Memory B cell (primary cell): ENCODE results near the gene TIPIN.
"Not testable (repeated sequence)": the region's sequence is repeated elsewhere in the genome, so short reads cannot be mapped to it uniquely, and the experiment has no call there.

ENCODE experiments used
- ATAC-seq: fragments of 150-1000 bp; cut with Tn5 transposase; 2 replicates; pipeline ENCODE4 v1.10.0; 2021; ENCODE audit warnings: low read depth, mild to moderate bottlenecking, moderate library complexity
- DNase-seq, 2 donors: peaks; one replicate each; pipeline ENCODE4 v3.0.0; 2022; ENCODE audit warnings: low spot score in 2 of 2
- H3K27ac Mint-ChIP-seq: one replicate; pipeline ENCODE4 v1.8.0; 2022; ENCODE audit warnings: mild to moderate bottlenecking, moderate library complexity, mixed read lengths
- H3K27me3 Mint-ChIP-seq: one replicate; pipeline ENCODE4 v1.8.0; 2022; ENCODE audit warnings: mixed read lengths
- H3K36me3 Mint-ChIP-seq: one replicate; pipeline ENCODE4 v1.8.0; 2022; ENCODE audit warnings: mild to moderate bottlenecking, mixed read lengths
- H3K4me1 Mint-ChIP-seq: one replicate; pipeline ENCODE4 v1.8.0; 2022; ENCODE audit warnings: mixed read lengths
- H3K4me3 Mint-ChIP-seq: one replicate; pipeline ENCODE4 v1.8.0; 2022; ENCODE audit warnings: mild to moderate bottlenecking, moderate library complexity, mixed read lengths
- H3K9me3 Mint-ChIP-seq: one replicate; pipeline ENCODE4 v1.8.0; 2022; ENCODE audit warnings: mixed read lengths

TIPIN gene

DNA sequence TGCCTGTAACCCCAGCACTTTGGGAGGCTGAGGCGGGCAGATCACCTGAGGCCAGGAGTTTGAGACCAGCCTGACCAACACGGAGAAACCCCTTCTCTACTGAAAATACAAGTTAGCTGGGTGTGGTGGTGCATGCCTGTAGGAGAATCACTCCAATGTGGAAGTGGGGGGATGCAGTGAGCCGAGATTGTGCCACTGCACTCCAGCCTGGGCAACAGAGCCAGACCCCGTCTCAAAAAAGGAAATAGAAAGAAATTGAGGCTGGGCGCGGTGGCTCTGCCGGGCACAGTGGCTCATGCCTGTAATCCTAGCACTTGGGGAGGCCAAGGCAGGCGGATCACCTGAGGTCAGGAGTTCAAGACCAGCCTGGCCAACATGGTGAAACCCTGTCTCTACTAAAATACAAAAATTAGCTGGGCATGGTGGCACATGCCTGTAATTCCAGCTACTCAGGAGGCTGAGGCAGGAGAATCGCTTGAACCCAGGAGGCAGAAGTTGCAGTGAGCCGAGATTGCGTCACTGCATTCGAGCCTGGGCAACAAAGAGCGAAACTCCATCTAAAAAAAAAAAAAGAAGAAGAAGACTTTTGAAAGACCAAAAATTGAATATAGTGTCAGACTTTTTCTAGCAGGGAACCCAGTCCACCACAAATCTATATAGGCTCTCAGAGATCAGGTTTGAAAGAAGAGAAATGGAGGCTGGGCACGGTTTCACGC, 5.4 kb upstream of the TIPIN start:
- H3K9me3 Mint-ChIP-seq, H3K36me3 Mint-ChIP-seq, H3K27me3 Mint-ChIP-seq, DNase-seq, H3K27ac Mint-ChIP-seq, ATAC-seq, H3K4me1 Mint-ChIP-seq, H3K4me3 Mint-ChIP-seq: not testable (repeated sequence)

DNA sequence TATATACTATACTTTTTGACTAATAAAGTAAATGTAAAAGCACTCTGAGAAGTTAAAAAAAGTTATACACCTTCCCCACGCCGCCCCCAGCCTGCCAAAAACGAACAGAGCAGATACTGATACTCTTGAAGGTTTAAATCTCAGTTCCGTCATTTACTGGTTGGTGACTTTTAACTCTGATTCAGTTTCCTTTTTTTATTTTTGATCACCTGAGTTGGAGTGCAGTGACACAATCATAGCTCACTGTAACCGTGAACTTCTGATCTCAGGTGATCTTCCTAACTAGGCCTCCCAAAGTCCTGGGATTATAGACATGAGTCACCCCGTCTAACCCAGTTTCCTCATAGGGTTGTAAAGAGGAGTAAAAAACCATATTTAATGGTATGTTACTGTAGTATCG, 3.3 kb upstream of the TIPIN start:
- Mint-ChIP-seq H3K9me3 (no peaks in the 10 kb centered on the region), H3K4me1 (peaks cover 13% of the 10 kb centered on the region), H3K4me3 (no peak overlapping the region), H3K27me3 (no peaks in the 10 kb centered on the region), H3K36me3 (no peaks in the 10 kb centered on the region), H3K27ac (peak overlapping the region; percentile 74)
- ATAC-seq = no peak
- DNase-seq = no peak

DNA sequence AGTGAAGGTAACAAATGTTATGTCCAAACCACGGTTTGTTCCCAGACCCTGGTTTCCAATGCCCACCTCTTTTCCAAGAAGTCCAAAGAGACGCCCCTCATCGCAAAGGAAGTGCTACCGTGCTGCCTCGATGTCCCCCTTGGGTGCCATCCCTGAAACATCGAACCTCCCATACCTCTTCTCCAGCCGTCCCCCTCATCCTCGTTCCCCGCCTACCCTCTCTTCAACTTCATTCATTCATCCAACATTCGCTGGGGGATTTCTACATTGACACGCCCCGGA, 467 bp downstream of the TIPIN start:
- DNase-seq = peak in 1 of 2 donors; percentile 11
- Mint-ChIP-seq H3K4me1 (peaks cover 17% of the 10 kb centered on the region), H3K27ac (peak overlapping the region; percentile 95), H3K4me3 (peak overlapping the region; percentile 96), H3K36me3 (peaks cover 9% of the 10 kb centered on the region), H3K27me3 (no peaks in the 10 kb centered on the region), H3K9me3 (no peaks in the 10 kb centered on the region)
- ATAC-seq = no peak

DNA sequence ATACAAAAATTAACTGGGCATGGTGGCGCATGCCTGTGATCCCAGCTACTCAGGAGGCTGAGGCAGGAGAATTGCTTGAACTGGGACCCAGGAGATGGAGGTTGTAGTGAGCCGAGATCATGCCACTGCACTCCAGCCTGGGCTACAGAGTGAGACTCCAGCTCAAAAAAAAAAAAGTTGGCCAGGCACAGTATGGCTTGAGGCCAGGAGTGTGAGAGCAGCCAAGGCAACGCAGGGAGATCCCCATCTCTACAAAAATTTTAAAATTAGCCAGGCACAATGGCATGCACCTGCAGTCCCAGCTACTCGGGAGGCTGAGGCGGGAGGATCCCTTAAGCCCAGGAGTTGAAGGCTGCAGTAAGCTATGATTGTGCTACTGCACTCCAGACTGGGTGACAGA, 8.0 kb downstream of the TIPIN start:
- not testable (repeated sequence) for ATAC-seq

DNA sequence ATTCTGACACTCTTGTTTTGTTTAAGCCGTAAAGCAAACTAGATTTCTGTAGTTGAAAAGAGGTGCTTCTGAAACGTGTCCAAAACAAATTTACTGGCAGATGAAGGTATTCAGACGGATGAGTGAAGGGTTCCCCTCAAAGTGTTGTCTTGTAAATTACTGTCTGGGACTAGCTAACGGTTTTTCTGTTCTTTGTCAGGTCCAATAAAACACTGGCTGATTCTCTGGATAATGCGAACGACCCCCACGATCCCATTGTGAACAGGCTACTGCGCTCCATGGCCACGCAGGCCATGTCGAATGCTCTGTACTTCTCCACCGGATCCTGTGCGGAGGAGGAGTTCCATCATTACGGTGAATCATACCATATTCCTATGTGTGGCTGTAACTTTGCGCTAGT, 27.7 kb downstream of the TIPIN start:
- peaks cover 26% of the 10 kb centered on the region for H3K36me3 Mint-ChIP-seq
- no peaks in the 10 kb centered on the region for H3K9me3 Mint-ChIP-seq
- no peaks in the 10 kb centered on the region for H3K27me3 Mint-ChIP-seq
- DNase-seq (no peak), ATAC-seq (no peak)
- no peaks in the 10 kb centered on the region for H3K4me1 Mint-ChIP-seq
- no peak overlapping the region for H3K27ac Mint-ChIP-seq
- H3K4me3 Mint-ChIP-seq = no peak overlapping the region

More for the DNA sequence above, 8.0 kb downstream of the TIPIN start:
- H3K27ac Mint-ChIP-seq, H3K27me3 Mint-ChIP-seq, H3K9me3 Mint-ChIP-seq, H3K4me1 Mint-ChIP-seq, DNase-seq, H3K4me3 Mint-ChIP-seq: not testable (repeated sequence)
- H3K36me3 Mint-ChIP-seq = peaks cover 20% of the 10 kb centered on the region

DNA sequence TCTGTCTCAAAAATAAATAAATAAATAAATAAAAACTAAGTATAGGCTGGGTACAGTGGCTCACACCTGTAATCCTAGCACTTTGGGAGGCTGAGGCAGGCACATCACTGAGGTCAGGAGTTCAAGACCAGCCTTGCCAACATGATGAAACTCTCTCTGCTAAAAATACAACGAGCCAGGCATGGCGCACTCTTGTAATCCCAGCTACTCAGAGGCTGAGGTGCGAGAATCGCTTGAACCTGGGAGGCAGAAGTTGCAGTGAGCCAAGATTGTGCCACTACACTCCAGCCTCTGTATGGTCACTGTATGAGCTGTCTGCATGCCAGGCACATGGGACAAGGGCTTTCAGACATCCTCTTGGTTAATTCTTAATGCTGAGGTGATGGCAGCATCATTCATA, 28.7 kb downstream of the TIPIN start:
- Mint-ChIP-seq H3K27ac (no peak overlapping the region), H3K36me3 (peaks cover 27% of the 10 kb centered on the region), H3K27me3 (no peaks in the 10 kb centered on the region), H3K4me3 (no peak overlapping the region), H3K9me3 (no peaks in the 10 kb centered on the region), H3K4me1 (no peaks in the 10 kb centered on the region)
- no peak for DNase-seq
- ATAC-seq = no peak

DNA sequence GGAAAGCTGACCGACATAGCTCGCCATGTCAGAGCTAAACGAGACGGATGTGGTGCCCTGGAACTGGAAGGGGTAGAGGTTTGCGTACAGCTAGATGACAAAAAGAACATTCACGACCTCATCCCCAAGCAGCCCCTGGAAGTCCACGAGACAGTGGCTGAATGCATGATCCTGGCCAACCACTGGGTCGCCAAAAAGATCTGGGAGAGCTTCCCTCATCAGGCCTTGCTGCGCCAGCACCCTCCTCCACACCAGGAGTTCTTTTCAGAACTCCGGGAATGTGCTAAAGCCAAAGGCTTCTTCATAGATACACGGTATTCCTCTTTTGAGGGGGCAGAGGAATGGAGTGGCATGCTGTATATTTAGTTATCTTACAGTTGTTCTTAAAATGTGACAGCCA, 30.4 kb downstream of the TIPIN start:
- no peaks in the 10 kb centered on the region for H3K27me3 Mint-ChIP-seq
- H3K27ac Mint-ChIP-seq = no peak overlapping the region
- no peaks in the 10 kb centered on the region for H3K4me1 Mint-ChIP-seq
- no peaks in the 10 kb centered on the region for H3K9me3 Mint-ChIP-seq
- peaks cover 25% of the 10 kb centered on the region for H3K36me3 Mint-ChIP-seq
- no peak overlapping the region for H3K4me3 Mint-ChIP-seq
- ATAC-seq (no peak), DNase-seq (no peak)

DNA sequence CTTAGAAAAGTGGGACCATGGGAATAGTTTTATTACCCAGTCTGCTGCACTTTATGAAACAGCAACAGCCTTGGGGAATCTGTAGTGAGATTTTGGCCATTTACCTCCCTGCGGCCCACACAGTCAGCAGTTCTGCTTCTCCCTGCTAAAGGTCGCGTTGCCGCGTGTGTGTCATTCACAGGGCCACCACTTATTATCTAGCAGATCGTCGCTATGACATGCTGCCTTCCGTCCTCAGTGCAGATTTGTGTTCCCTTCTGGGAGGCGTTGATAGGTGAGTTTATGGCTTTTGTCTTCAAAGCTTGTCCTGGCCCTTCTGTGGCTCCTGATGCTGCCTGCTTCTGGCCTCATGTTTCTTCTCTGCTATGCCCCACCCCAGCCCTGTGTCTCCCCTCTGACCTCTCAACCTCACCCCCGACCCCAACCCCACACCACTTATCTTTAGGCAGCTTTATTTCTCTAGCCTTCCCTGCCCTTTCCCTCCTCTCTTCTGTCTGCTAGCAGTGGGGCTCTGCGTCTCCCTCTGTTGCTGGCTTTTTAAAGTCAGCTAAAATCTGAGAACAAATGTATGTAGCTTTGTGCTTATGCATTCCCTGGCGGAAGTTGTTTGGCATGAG, 33.1 kb downstream of the TIPIN start:
- Mint-ChIP-seq H3K27ac (no peak overlapping the region), H3K9me3 (no peaks in the 10 kb centered on the region)
- ATAC-seq = no peak

DNA sequence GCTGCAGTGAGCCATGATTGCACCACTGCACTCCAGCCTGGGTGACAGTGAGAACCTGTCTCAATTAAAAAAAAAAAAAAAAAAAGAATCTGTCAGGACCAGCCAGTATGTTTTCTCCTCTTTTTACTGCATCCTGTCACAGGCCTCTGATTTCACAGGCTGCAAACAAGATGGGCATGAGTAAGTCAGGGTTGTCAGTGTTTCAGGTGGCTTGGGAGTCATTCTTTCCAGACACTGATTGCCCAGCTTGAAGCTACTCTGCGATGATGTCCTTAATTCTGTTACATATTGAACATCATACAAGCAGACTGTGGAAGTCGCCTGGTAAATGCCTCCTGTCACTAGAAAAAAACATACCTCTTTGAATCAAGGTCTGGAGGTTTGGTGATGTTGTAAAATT, 44.3 kb downstream of the TIPIN start:
- no peak for DNase-seq

More for the DNA sequence above, 33.1 kb downstream of the TIPIN start:
- Mint-ChIP-seq H3K27me3 (no peaks in the 10 kb centered on the region), H3K36me3 (peaks cover 28% of the 10 kb centered on the region), H3K4me3 (no peak overlapping the region), H3K4me1 (no peaks in the 10 kb centered on the region)
- DNase-seq = no peak

DNA sequence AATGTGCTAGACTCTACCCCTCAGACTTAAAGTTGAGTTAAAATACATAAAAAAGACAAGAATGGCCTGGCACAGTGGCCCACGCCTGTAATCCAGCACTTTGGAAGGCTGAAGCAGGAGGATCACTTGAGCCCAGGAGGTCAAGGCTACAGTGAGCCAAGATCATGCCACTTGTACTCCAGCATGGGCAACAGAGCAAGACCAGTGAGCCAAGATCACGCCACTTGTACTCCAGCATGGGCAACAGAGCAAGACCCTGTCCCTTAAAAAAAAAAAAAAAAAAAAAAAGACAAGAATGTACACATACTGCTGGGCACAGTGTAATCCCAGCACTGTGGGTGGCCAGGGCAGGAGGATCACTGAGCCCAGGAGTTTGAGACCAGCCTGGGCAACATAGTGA, 45.7 kb downstream of the TIPIN start:
- no peaks in the 10 kb centered on the region for H3K27me3 Mint-ChIP-seq
- H3K4me1 Mint-ChIP-seq = no peaks in the 10 kb centered on the region
- ATAC-seq = no peak
- no peak overlapping the region for H3K4me3 Mint-ChIP-seq
- no peak for DNase-seq
- H3K9me3 Mint-ChIP-seq = no peaks in the 10 kb centered on the region
- peaks cover 40% of the 10 kb centered on the region for H3K36me3 Mint-ChIP-seq
- no peak overlapping the region for H3K27ac Mint-ChIP-seq

More for the DNA sequence above, 44.3 kb downstream of the TIPIN start:
- H3K27ac Mint-ChIP-seq = no peak overlapping the region
- H3K27me3 Mint-ChIP-seq = no peaks in the 10 kb centered on the region
- H3K36me3 Mint-ChIP-seq = peaks cover 45% of the 10 kb centered on the region
- H3K4me1 Mint-ChIP-seq = no peaks in the 10 kb centered on the region
- no peaks in the 10 kb centered on the region for H3K9me3 Mint-ChIP-seq
- no peak for ATAC-seq
- H3K4me3 Mint-ChIP-seq = no peak overlapping the region

DNA sequence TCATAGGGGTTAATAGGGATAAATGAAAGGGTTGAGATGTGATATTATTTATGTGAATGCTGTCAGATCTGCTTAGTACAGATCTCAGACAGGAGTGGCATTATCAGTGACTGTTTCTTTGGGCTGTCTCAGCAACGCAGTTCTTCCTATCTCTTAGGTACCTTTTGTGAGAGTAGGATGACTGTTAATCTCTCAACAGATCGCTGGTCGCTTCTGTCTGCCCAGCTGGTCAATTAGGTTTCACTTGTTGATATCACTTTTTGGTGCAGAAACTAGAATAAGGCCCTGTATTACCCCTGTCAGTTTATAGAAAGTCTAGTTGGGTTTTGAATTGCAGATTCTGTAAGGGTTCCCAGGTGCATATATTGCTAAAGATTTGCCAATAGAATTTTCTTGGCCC, 46.7 kb downstream of the TIPIN start:
- peaks cover 37% of the 10 kb centered on the region for H3K36me3 Mint-ChIP-seq

DNA sequence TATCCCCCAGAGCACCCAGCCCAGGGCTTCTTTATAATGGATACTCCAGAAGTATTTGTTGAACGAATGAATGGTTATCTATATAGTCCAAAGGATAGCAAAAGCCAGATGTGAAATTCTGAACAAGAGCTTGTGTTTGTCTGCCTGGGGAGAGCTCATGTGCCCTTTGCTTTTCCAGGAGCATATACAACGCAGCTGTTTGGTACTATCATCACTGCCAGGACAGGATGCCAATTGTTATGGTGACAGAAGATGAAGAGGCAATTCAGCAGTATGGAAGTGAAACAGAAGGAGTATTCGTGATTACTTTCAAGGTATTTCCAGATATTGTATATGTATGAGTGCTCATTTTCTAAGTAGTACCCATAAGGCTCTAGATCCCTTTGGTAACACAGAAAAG, 48.0 kb downstream of the TIPIN start:
- no peaks in the 10 kb centered on the region for H3K27me3 Mint-ChIP-seq
- peaks cover 33% of the 10 kb centered on the region for H3K36me3 Mint-ChIP-seq
- H3K27ac Mint-ChIP-seq = no peak overlapping the region

More for the DNA sequence above, 46.7 kb downstream of the TIPIN start:
- H3K4me3 Mint-ChIP-seq = no peak overlapping the region
- no peaks in the 10 kb centered on the region for H3K4me1 Mint-ChIP-seq
- no peaks in the 10 kb centered on the region for H3K27me3 Mint-ChIP-seq
- H3K9me3 Mint-ChIP-seq = no peaks in the 10 kb centered on the region
- DNase-seq (no peak), ATAC-seq (no peak)
- no peak overlapping the region for H3K27ac Mint-ChIP-seq

DNA sequence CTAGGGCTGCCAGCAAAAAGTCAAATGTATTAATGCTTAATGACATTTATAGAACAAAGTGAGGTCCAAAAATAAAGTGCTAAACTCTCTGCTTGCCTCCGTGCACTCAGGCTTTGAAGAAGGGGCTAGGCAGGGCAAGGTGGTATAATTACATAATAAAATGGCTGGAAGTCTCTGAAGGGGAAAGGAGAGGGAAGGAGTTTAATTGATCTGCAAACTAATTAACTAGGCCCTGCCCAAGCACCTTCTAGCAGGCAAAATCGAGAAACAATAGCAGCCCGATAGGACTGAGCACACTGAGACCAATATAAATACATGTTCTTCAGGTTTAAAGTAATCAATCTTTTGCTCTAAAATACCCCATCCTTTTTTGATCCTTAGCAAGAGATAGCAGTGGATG, 50.1 kb downstream of the TIPIN start:
- peaks cover 2% of the 10 kb centered on the region for H3K4me1 Mint-ChIP-seq
- DNase-seq = no peak
- peak overlapping the region; percentile 70 for H3K27ac Mint-ChIP-seq
- H3K36me3 Mint-ChIP-seq = peaks cover 32% of the 10 kb centered on the region
- H3K4me3 Mint-ChIP-seq = no peak overlapping the region
- no peaks in the 10 kb centered on the region for H3K27me3 Mint-ChIP-seq
- no peaks in the 10 kb centered on the region for H3K9me3 Mint-ChIP-seq
- ATAC-seq = no peak

More for the DNA sequence above, 48.0 kb downstream of the TIPIN start:
- no peaks in the 10 kb centered on the region for H3K9me3 Mint-ChIP-seq
- DNase-seq (no peak), ATAC-seq (no peak)
- no peaks in the 10 kb centered on the region for H3K4me1 Mint-ChIP-seq
- H3K4me3 Mint-ChIP-seq = no peak overlapping the region

DNA sequence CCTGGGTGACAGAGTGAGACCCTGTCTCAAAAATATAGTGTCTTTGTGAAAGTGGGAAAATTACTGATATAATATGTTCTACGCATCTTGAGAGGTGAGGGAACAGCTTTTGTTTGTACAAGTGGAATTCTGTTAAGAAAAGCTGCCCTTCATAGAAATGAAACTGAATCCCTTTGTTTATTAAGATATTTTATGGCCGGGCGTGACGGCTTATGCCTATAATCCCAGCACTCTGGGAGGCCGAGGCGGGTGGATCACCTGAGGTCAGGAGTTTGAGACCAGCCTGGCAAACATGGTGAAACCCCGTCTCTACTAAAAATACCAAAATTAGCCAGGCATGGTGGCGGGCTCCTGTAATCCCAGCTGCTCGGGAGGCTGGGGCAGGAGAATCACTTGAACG, 52.1 kb downstream of the TIPIN start:
- H3K27me3 Mint-ChIP-seq, H3K9me3 Mint-ChIP-seq, H3K4me3 Mint-ChIP-seq, H3K27ac Mint-ChIP-seq, ATAC-seq, H3K4me1 Mint-ChIP-seq, DNase-seq: not testable (repeated sequence)
- peaks cover 27% of the 10 kb centered on the region for H3K36me3 Mint-ChIP-seq
